Effector memory CD8-positive, alpha-beta T cell (primary cell): Measurements from ENCODE around the gene SELENOM.

ENCODE experiments used
- ATAC-seq: fragments of 150-1000 bp; cut with Tn5 transposase; replicated peaks from 2 replicates; pipeline ENCODE4 v1.10.0; 2021; ENCODE audit warnings: mild to moderate bottlenecking, moderate library complexity
- DNase-seq, 3 experiments: peaks; one replicate each; pipeline ENCODE4 v3.0.0; 2021
- H3K27ac Mint-ChIP-seq, 2 donors: one replicate each; pipeline ENCODE4 v1.8.0; 2022; ENCODE audit warnings: mild to moderate bottlenecking in 2 of 2, mixed read lengths in 2 of 2, moderate library complexity in 2 of 2
- H3K27me3 Mint-ChIP-seq, 2 donors: one replicate each; pipeline ENCODE4 v1.8.0; 2022; ENCODE audit warnings: mixed read lengths in 2 of 2
- H3K36me3 Mint-ChIP-seq: one replicate; pipeline ENCODE4 v1.8.0; 2022; ENCODE audit warnings: mild to moderate bottlenecking, moderate library complexity, mixed read lengths; ENCODE audit not compliant: insufficient read depth
- H3K4me1 Mint-ChIP-seq, 2 donors: one replicate each; pipeline ENCODE4 v1.8.0; 2022; ENCODE audit warnings: low read depth in 2 of 2, mixed read lengths in 2 of 2
- H3K4me3 Mint-ChIP-seq, 2 donors: one replicate each; pipeline ENCODE4 v1.8.0; 2022; ENCODE audit warnings: mild to moderate bottlenecking in 2 of 2, mixed read lengths in 2 of 2, moderate library complexity in 2 of 2
- H3K9me3 Mint-ChIP-seq, 2 donors: one replicate each; pipeline ENCODE4 v1.8.0; 2022; ENCODE audit warnings: mixed read lengths in 2 of 2

SELENOM gene

GRCh38 chr22:31089160-31090100, 17.9 kb downstream of the SELENOM start:
- Mint-ChIP-seq H3K27ac (no peak overlapping the region), H3K36me3 (peaks cover 5% of the 10 kb centered on the region), H3K4me1 (peaks cover 3 to 4% of the 10 kb centered on the region in 2 donors), H3K4me3 (no peak overlapping the region), H3K27me3 (no peaks in the 10 kb centered on the region), H3K9me3 (no peaks in the 10 kb centered on the region)
- ATAC-seq (no peak), DNase-seq (no peak)

- Mint-ChIP-seq H3K27ac (no peak overlapping the region), H3K4me3 (no peak overlapping the region), H3K27me3 (no peaks in the 10 kb centered on the region), H3K4me1 (peaks cover 8 to 13% of the 10 kb centered on the region in 2 donors), H3K36me3 (peaks cover 5% of the 10 kb centered on the region), H3K9me3 (no peaks in the 10 kb centered on the region)
- DNase-seq (no peak), ATAC-seq (no peak)
Observed at GRCh38 chr22:31088233-31088986, 19.0 kb downstream of the SELENOM start.

- H3K36me3 Mint-ChIP-seq = peaks cover 5% of the 10 kb centered on the region
- H3K27me3 Mint-ChIP-seq = no peaks in the 10 kb centered on the region
- H3K27ac Mint-ChIP-seq = no peak overlapping the region
- H3K4me1 Mint-ChIP-seq = peaks cover 8 to 18% of the 10 kb centered on the region in 2 donors
- no peak overlapping the region for H3K4me3 Mint-ChIP-seq
- DNase-seq (no peak), ATAC-seq (no peak)
- no peaks in the 10 kb centered on the region for H3K9me3 Mint-ChIP-seq
Observed at GRCh38 chr22:31087744-31088215, 19.6 kb downstream of the SELENOM start.

GRCh38 chr22:31086703-31087330, 20.6 kb downstream of the SELENOM start:
- Mint-ChIP-seq H3K27ac (no peak overlapping the region), H3K9me3 (no peaks in the 10 kb centered on the region), H3K4me1 (peaks cover 16 to 24% of the 10 kb centered on the region in 2 donors), H3K27me3 (no peaks in the 10 kb centered on the region), H3K4me3 (no peak overlapping the region), H3K36me3 (peaks cover 5% of the 10 kb centered on the region)
- DNase-seq (no peak), ATAC-seq (no peak)

GRCh38 chr22:31085928-31086327, 21.4 kb downstream of the SELENOM start:
- H3K9me3 Mint-ChIP-seq = no peaks in the 10 kb centered on the region
- ATAC-seq = no peak
- peak overlapping the region in 1 of 2 donors; percentile 90 for H3K4me3 Mint-ChIP-seq
- DNase-seq = no peak
- peaks cover 25 to 32% of the 10 kb centered on the region in 2 donors for H3K4me1 Mint-ChIP-seq
- H3K27me3 Mint-ChIP-seq = no peaks in the 10 kb centered on the region
- H3K27ac Mint-ChIP-seq = no peak overlapping the region
- peaks cover 12% of the 10 kb centered on the region for H3K36me3 Mint-ChIP-seq

GRCh38 chr22:31085493-31085824, 21.9 kb downstream of the SELENOM start:
- H3K36me3 Mint-ChIP-seq = peaks cover 12% of the 10 kb centered on the region
- no peaks in the 10 kb centered on the region for H3K27me3 Mint-ChIP-seq
- ATAC-seq = no peak
- no peaks in the 10 kb centered on the region for H3K9me3 Mint-ChIP-seq
- H3K27ac Mint-ChIP-seq = peak overlapping the region; percentile 79 to 80
- H3K4me1 Mint-ChIP-seq = peaks cover 29 to 36% of the 10 kb centered on the region in 2 donors
- peak overlapping the region; percentile 83 to 90 for H3K4me3 Mint-ChIP-seq
- DNase-seq = no peak

- peak; percentile 87 for ATAC-seq
- Mint-ChIP-seq H3K4me3 (peak overlapping the region; percentile 83 to 90), H3K27ac (peak overlapping the region; percentile 79 to 80), H3K36me3 (peaks cover 12% of the 10 kb centered on the region), H3K27me3 (no peaks in the 10 kb centered on the region), H3K4me1 (peaks cover 30 to 37% of the 10 kb centered on the region in 2 donors), H3K9me3 (no peaks in the 10 kb centered on the region)
- DNase-seq = peak; percentile 80 to 82 (median 81)
Observed at GRCh38 chr22:31084811-31085492, 22.4 kb downstream of the SELENOM start.

GRCh38 chr22:31083923-31084810, 23.2 kb downstream of the SELENOM start:
- Mint-ChIP-seq H3K4me3 (peak overlapping the region; percentile 83 to 90), H3K27me3 (no peaks in the 10 kb centered on the region), H3K4me1 (peaks cover 30 to 37% of the 10 kb centered on the region in 2 donors), H3K27ac (peak overlapping the region in 1 of 2 donors; percentile 80), H3K9me3 (no peaks in the 10 kb centered on the region), H3K36me3 (peaks cover 10% of the 10 kb centered on the region)
- ATAC-seq = no peak
- DNase-seq = no peak

- ATAC-seq (no peak), DNase-seq (no peak)
- H3K9me3 Mint-ChIP-seq = no peaks in the 10 kb centered on the region
- peaks cover 10% of the 10 kb centered on the region for H3K36me3 Mint-ChIP-seq
- H3K4me1 Mint-ChIP-seq = peaks cover 30 to 37% of the 10 kb centered on the region in 2 donors
- no peak overlapping the region for H3K27ac Mint-ChIP-seq
- no peaks in the 10 kb centered on the region for H3K27me3 Mint-ChIP-seq
- peak overlapping the region; percentile 85 to 90 for H3K4me3 Mint-ChIP-seq
Observed at GRCh38 chr22:31083377-31083768, 24.0 kb downstream of the SELENOM start.

- H3K4me3 Mint-ChIP-seq = peak overlapping the region; percentile 85 to 90
- no peaks in the 10 kb centered on the region for H3K9me3 Mint-ChIP-seq
- no peaks in the 10 kb centered on the region for H3K27me3 Mint-ChIP-seq
- H3K4me1 Mint-ChIP-seq = peaks cover 30 to 37% of the 10 kb centered on the region in 2 donors
- ATAC-seq (no peak), DNase-seq (no peak)
- no peak overlapping the region for H3K27ac Mint-ChIP-seq
- H3K36me3 Mint-ChIP-seq = peaks cover 10% of the 10 kb centered on the region
Observed at GRCh38 chr22:31082606-31083376, 24.6 kb downstream of the SELENOM start.

- DNase-seq (no peak), ATAC-seq (no peak)
- Mint-ChIP-seq H3K27ac (peak overlapping the region in 1 of 2 donors; percentile 85), H3K4me3 (peak overlapping the region; percentile 85 to 90), H3K9me3 (no peaks in the 10 kb centered on the region), H3K27me3 (no peaks in the 10 kb centered on the region), H3K4me1 (peaks cover 30 to 37% of the 10 kb centered on the region in 2 donors), H3K36me3 (peaks cover 10% of the 10 kb centered on the region)
Observed at GRCh38 chr22:31081963-31082605, 25.3 kb downstream of the SELENOM start.
